ENCODE measurements around the gene SLC15A4.

DNA sequence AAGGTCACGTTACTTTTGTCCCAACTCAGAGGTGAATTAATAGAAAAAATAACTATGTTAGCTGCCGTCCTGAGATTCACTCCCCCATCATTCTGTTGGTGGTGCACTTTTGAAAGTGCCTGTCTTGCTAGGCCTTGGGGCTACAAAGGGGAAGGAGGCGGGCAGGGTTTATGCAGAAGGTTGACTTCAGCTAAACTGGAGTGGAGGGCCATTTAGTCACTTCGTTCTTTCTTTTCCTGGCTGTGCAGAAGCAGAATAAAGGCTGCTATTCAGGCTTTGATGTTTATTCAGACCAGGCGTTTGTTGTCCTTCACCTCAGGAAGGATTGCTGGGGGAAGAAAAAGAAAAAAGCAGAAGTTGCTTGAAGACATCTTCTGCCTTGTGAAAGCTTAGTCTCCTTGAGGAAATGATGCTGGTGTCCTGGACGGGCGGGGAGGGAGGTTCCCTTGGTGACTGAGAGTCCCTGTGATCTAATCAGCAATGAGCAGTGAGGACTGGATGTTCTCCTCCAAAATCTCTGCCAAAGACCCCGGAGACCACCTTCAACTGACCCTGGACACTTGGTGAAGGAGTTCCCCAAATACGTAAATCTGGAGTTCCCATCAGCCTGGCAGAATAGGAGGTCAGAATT lies 33.5 kb upstream of the SLC15A4 start:
- TF ChIP-seq, protein P1, sequence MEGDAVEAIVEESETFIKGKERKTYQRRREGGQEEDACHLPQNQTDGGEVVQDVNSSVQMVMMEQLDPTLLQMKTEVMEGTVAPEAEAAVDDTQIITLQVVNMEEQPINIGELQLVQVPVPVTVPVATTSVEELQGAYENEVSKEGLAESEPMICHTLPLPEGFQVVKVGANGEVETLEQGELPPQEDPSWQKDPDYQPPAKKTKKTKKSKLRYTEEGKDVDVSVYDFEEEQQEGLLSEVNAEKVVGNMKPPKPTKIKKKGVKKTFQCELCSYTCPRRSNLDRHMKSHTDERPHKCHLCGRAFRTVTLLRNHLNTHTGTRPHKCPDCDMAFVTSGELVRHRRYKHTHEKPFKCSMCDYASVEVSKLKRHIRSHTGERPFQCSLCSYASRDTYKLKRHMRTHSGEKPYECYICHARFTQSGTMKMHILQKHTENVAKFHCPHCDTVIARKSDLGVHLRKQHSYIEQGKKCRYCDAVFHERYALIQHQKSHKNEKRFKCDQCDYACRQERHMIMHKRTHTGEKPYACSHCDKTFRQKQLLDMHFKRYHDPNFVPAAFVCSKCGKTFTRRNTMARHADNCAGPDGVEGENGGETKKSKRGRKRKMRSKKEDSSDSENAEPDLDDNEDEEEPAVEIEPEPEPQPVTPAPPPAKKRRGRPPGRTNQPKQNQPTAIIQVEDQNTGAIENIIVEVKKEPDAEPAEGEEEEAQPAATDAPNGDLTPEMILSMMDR (IDR thresholded peaks at IDR 0.05; ENCODE audit: low read depth, low read length), result no peak
- no peak for TF ChIP-seq EZH2phosphoT487 (IDR thresholded peaks at IDR 0.05; ENCODE audit: low read depth)

All from OCI-LY3 (cell line).